ENCODE results near the gene C1orf105. TPM values are rescaled to one million over a fixed set of nuclear protein-coding genes. Genes with fewer than 3 reads are reported as not detected.
"Not testable (repeated sequence)": the region's sequence is repeated elsewhere in the genome, so short reads cannot be mapped to it uniquely, and the experiment has no call there.

The C1orf105 gene
- total RNA-seq (0.23 and 0.76 TPM in 2 replicates), polyA plus RNA-seq (0.21 and 2.2 TPM in 2 replicates)

- DNase-seq (ENCODE audit: low spot score) = no peak
- no peak within 1 kb of the TSS for H2AFZ ChIP-seq
Measured at GRCh38 chr1:172420385-172420784, at the start of gene C1orf105. Gene C1orf105 (plus strand): TSS chr1:172420685. CDS start chr1:172420886, 201 bp downstream.

GRCh38 chr1:172371646-172372045 lies 48.8 kb upstream of the C1orf105 start:
- not testable (repeated sequence) for H3K9me3 ChIP-seq (ENCODE audit: low read depth); H4K20me1 ChIP-seq (ENCODE audit: insufficient read depth, poor library complexity, severe bottlenecking); H3K9me2 ChIP-seq (replicated peaks; ENCODE audit: insufficient read depth); DNase-seq (ENCODE audit: low spot score); H3K27me3 ChIP-seq; H2AFZ ChIP-seq; H3K4me2 ChIP-seq; H3K27ac ChIP-seq; H3K4me3 ChIP-seq; H3K79me2 ChIP-seq; H3K36me3 ChIP-seq (replicated peaks; ENCODE audit: insufficient read depth, low read depth)
- WGBS (ENCODE audit: low lambda C conversion rate, missing lambda C conversion rate) = 99% methylated on average over 2 of the region's 3 CpGs
- H3K4me1 ChIP-seq (ENCODE audit: insufficient read depth) = peaks cover 10% of the 10 kb centered on the region

More at GRCh38 chr1:172420385-172420784, at the start of gene C1orf105:
- Histone ChIP-seq H3K9me2 (replicated peaks; ENCODE audit: insufficient read depth) (no peaks in the 10 kb centered on the region), H3K27ac (peak within 1 kb of the TSS; percentile 4), H3K79me2 (peaks cover 8% of the 10 kb centered on the region), H3K9me3 (ENCODE audit: low read depth) (no peaks in the 10 kb centered on the region), H3K36me3 (replicated peaks; ENCODE audit: insufficient read depth, low read depth) (no peaks in the 10 kb centered on the region), H3K4me2 (no peak within 1 kb of the TSS), H3K4me1 (ENCODE audit: insufficient read depth) (no peaks in the 10 kb centered on the region), H4K20me1 (ENCODE audit: insufficient read depth, poor library complexity, severe bottlenecking) (no peaks in the 10 kb centered on the region), H3K27me3 (no peaks in the 10 kb centered on the region), H3K4me3 (no peak within 1 kb of the TSS)
- 84% methylated on average over 1 of the region's 1 CpG for WGBS (ENCODE audit: low lambda C conversion rate, missing lambda C conversion rate)
- TF ChIP-seq EZH2phosphoT487 (IDR thresholded peaks at IDR 0.05; ENCODE audit: low read depth, severe bottlenecking, unreplicated experiment) = no peak
- no peak for TF ChIP-seq CTCF (IDR thresholded peaks at IDR 0.05; ENCODE audit: poor library complexity)
- TF ChIP-seq EZH2 (IDR thresholded peaks at IDR 0.05; ENCODE audit: borderline replicate concordance) = no peak

GRCh38 chr1:172373864-172374263 lies 46.6 kb upstream of the C1orf105 start:
- WGBS (ENCODE audit: low lambda C conversion rate, missing lambda C conversion rate) = 69% methylated on average over 1 of the region's 1 CpG

GRCh38 chr1:172375211-172375631 lies 45.3 kb upstream of the C1orf105 start:
- Histone ChIP-seq H3K4me1 (ENCODE audit: insufficient read depth) (peaks cover 12% of the 10 kb centered on the region), H3K79me2 (no peaks in the 10 kb centered on the region), H3K4me2 (no peak overlapping the region), H3K9me2 (replicated peaks; ENCODE audit: insufficient read depth) (no peaks in the 10 kb centered on the region), H4K20me1 (ENCODE audit: insufficient read depth, poor library complexity, severe bottlenecking) (no peaks in the 10 kb centered on the region), H3K27me3 (no peaks in the 10 kb centered on the region), H3K9me3 (ENCODE audit: low read depth) (no peaks in the 10 kb centered on the region), H3K36me3 (replicated peaks; ENCODE audit: insufficient read depth, low read depth) (no peaks in the 10 kb centered on the region), H3K27ac (no peak overlapping the region), H3K4me3 (no peak overlapping the region), H2AFZ (no peak overlapping the region)
- 72% methylated on average over 2 of the region's 2 CpGs for WGBS (ENCODE audit: low lambda C conversion rate, missing lambda C conversion rate)
- DNase-seq (ENCODE audit: low spot score) = no peak
- TF ChIP-seq CTCF (IDR thresholded peaks at IDR 0.05; ENCODE audit: poor library complexity) (no peak), EZH2 (IDR thresholded peaks at IDR 0.05; ENCODE audit: borderline replicate concordance) (no peak), EZH2phosphoT487 (IDR thresholded peaks at IDR 0.05; ENCODE audit: low read depth, severe bottlenecking, unreplicated experiment) (no peak)

More at GRCh38 chr1:172373864-172374263, 46.6 kb upstream of the C1orf105 start:
- Histone ChIP-seq H3K4me3 (no peak overlapping the region), H3K9me2 (replicated peaks; ENCODE audit: insufficient read depth) (no peaks in the 10 kb centered on the region), H4K20me1 (ENCODE audit: insufficient read depth, poor library complexity, severe bottlenecking) (no peaks in the 10 kb centered on the region), H3K27ac (no peak overlapping the region), H3K4me1 (ENCODE audit: insufficient read depth) (peaks cover 10% of the 10 kb centered on the region), H3K4me2 (no peak overlapping the region), H2AFZ (peak overlapping the region; percentile 7), H3K27me3 (no peaks in the 10 kb centered on the region), H3K79me2 (no peaks in the 10 kb centered on the region), H3K36me3 (replicated peaks; ENCODE audit: insufficient read depth, low read depth) (no peaks in the 10 kb centered on the region), H3K9me3 (ENCODE audit: low read depth) (no peaks in the 10 kb centered on the region)
- no peak for TF ChIP-seq EZH2phosphoT487 (IDR thresholded peaks at IDR 0.05; ENCODE audit: low read depth, severe bottlenecking, unreplicated experiment)
- no peak for TF ChIP-seq CTCF (IDR thresholded peaks at IDR 0.05; ENCODE audit: poor library complexity)
- TF ChIP-seq EZH2 (IDR thresholded peaks at IDR 0.05; ENCODE audit: borderline replicate concordance) = no peak
- no peak for DNase-seq (ENCODE audit: low spot score)
